RWPE2 (cell line): ENCODE results near the gene RELA.
A peak's percentile ranks its signal among the peaks of the same experiment; 100 is the strongest.

Experiments
- ATAC-seq: fragments of 200-7000 bp; cut with Tn5 transposase; 3 replicates; pipeline ENCODE4 v1.9.1; 2021; ENCODE audit warnings: low read depth
- DNase-seq: peaks from one replicate; pipeline ENCODE4 v3.0.0-alpha.2; 2020; ENCODE audit warnings: low spot score
- H3K27ac ChIP-seq: fragments of 450-650 bp; 2 replicates; pipeline ENCODE4 v1.5.1; 2017; ENCODE audit warnings: mild to moderate bottlenecking; ENCODE audit not compliant: poor library complexity, severe bottlenecking
- H3K27me3 ChIP-seq: fragments of 250-450 bp; sonication (Bioruptor Pico); 2 replicates; pipeline ENCODE4 v1.5.1; 2021; ENCODE audit warnings: mild to moderate bottlenecking, moderate library complexity; ENCODE audit not compliant: insufficient read depth, poor library complexity, severe bottlenecking
- H3K36me3 ChIP-seq: fragments of 250-450 bp; sonication (Bioruptor Pico); 2 replicates; pipeline ENCODE4 v1.5.1; 2020; ENCODE audit warnings: low read depth, mild to moderate bottlenecking, moderate library complexity
- H3K4me1 ChIP-seq: fragments of 250-450 bp; sonication (Bioruptor Pico); 2 replicates; pipeline ENCODE4 v1.5.1; 2021; ENCODE audit warnings: mild to moderate bottlenecking, moderate library complexity; ENCODE audit not compliant: insufficient read depth, poor library complexity, severe bottlenecking
- H3K4me3 ChIP-seq: fragments of 250-450 bp; sonication (Bioruptor Pico); 2 replicates; pipeline ENCODE4 v1.5.1; 2021; ENCODE audit warnings: mild to moderate bottlenecking, moderate library complexity; ENCODE audit not compliant: severe bottlenecking
- H3K9me3 ChIP-seq: fragments of 250-450 bp; sonication (Bioruptor Pico); 2 replicates; pipeline ENCODE4 v1.5.1; 2021; ENCODE audit warnings: mild to moderate bottlenecking, moderate library complexity; ENCODE audit not compliant: severe bottlenecking
- TF ChIP-seq, protein P1 (sequence below): fragments of 450-650 bp; IDR thresholded peaks from one replicate; pipeline ENCODE4 v1.5.1; 2017; ENCODE audit warnings: mild to moderate bottlenecking, moderate library complexity; ENCODE audit not compliant: poor library complexity, severe bottlenecking

The RELA gene

GRCh38 chr11:65654375-65655349, 8.1 kb downstream of the RELA start:
- H3K27ac ChIP-seq = no peak overlapping the region
- peaks cover 19% of the 10 kb centered on the region for H3K4me1 ChIP-seq
- TF ChIP-seq, protein P1, sequence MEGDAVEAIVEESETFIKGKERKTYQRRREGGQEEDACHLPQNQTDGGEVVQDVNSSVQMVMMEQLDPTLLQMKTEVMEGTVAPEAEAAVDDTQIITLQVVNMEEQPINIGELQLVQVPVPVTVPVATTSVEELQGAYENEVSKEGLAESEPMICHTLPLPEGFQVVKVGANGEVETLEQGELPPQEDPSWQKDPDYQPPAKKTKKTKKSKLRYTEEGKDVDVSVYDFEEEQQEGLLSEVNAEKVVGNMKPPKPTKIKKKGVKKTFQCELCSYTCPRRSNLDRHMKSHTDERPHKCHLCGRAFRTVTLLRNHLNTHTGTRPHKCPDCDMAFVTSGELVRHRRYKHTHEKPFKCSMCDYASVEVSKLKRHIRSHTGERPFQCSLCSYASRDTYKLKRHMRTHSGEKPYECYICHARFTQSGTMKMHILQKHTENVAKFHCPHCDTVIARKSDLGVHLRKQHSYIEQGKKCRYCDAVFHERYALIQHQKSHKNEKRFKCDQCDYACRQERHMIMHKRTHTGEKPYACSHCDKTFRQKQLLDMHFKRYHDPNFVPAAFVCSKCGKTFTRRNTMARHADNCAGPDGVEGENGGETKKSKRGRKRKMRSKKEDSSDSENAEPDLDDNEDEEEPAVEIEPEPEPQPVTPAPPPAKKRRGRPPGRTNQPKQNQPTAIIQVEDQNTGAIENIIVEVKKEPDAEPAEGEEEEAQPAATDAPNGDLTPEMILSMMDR = no peak
- DNase-seq (no peak), ATAC-seq (no peak)
- no peaks in the 10 kb centered on the region for H3K27me3 ChIP-seq
- H3K9me3 ChIP-seq = no peaks in the 10 kb centered on the region
- no peak overlapping the region for H3K4me3 ChIP-seq
- H3K36me3 ChIP-seq = peaks cover 53% of the 10 kb centered on the region

GRCh38 chr11:65653229-65654225, 9.2 kb downstream of the RELA start:
- Histone ChIP-seq H3K27me3 (no peaks in the 10 kb centered on the region), H3K9me3 (no peaks in the 10 kb centered on the region), H3K4me3 (peak overlapping the region; percentile 42), H3K4me1 (peaks cover 19% of the 10 kb centered on the region), H3K36me3 (peaks cover 41% of the 10 kb centered on the region), H3K27ac (peak overlapping the region; percentile 68)
- ATAC-seq = no peak; the same call in 2 of the 3 replicates
- no peak for DNase-seq
- TF ChIP-seq, protein P1 = no peak

DNA sequence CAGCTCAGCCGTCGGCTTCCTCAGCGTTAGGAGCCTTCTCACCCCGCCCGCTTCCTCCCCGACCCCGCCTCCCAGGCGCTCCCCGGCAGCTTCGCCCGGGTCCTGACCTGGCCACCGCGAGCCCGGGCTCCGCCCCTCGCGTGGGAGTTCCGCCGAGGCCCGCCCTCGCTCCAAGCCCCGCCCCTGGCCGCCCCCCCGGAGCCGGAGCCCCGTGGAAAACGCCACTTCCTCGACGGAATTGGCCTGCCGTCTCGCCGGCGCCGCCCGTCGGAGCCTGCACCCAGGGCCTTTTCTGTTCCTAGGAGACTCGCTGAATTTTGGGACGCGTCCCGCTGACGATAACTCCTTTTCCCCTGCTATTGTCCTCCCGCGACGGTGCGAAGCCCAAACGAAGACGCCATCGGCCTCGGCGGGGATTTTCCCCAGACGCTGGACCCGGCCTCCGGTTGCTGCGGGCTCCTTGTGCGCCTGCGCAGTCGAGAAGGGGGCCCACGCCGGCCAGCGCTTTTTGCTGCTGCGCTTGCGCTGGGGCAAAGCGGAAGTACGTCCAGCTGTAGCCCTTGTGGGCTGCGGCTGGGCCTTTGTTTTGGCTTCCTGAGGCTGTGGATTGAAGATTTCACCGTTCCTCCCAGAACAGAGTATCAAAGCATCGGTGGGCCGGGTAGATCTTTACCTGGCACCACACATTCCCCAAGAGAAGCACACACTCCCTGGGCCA, 10.0 kb downstream of the RELA start:
- H3K4me1 ChIP-seq = peaks cover 19% of the 10 kb centered on the region
- H3K36me3 ChIP-seq = peaks cover 33% of the 10 kb centered on the region
- TF ChIP-seq, protein P1 = no peak
- ATAC-seq (peak; percentile 67), DNase-seq (peak; percentile 90)
- H3K27me3 ChIP-seq = no peaks in the 10 kb centered on the region
- H3K27ac ChIP-seq = peak overlapping the region; percentile 68
- H3K9me3 ChIP-seq = no peaks in the 10 kb centered on the region
- H3K4me3 ChIP-seq = peak overlapping the region; percentile 42

- H3K36me3 ChIP-seq = peaks cover 25% of the 10 kb centered on the region
- peak overlapping the region; percentile 68 for H3K27ac ChIP-seq
- no peaks in the 10 kb centered on the region for H3K27me3 ChIP-seq
- TF ChIP-seq, protein P1 = no peak
- ATAC-seq (no peak), DNase-seq (peak; percentile 64)
- peaks cover 19% of the 10 kb centered on the region for H3K4me1 ChIP-seq
- peak overlapping the region; percentile 42 for H3K4me3 ChIP-seq
- no peaks in the 10 kb centered on the region for H3K9me3 ChIP-seq
Measured at GRCh38 chr11:65651589-65652510, 10.9 kb downstream of the RELA start.
